SK-N-MC (cell line): Measurements from ENCODE around the gene RPS3.
A peak's percentile ranks its signal among the peaks of the same experiment; 100 is the strongest.

ENCODE experiments used
- DNase-seq: peaks from one replicate; pipeline ENCODE4 v3.0.0-alpha.2; 2011; ENCODE audit warnings: low read depth, low spot score
- H3K27ac ChIP-seq: fragments of 200-600 bp; sonication (generic); 2 replicates; pipeline ENCODE4 v1.5.1; 2016; ENCODE audit warnings: mixed run types
- H3K36me3 ChIP-seq: fragments of 200-600 bp; sonication (generic); 2 replicates; pipeline ENCODE4 v1.6.1; 2017; ENCODE audit warnings: antibody characterized with exemption, low read length, mixed read lengths; ENCODE audit not compliant: insufficient read depth
- H3K4me3 ChIP-seq: fragments of 200-600 bp; sonication (generic); 2 replicates; pipeline ENCODE4 v1.5.1; 2016
- H3K9ac ChIP-seq: fragments of 200-600 bp; sonication (generic); 2 replicates; pipeline ENCODE4 v1.8.0; 2017; ENCODE audit warnings: mixed run types, mixed read lengths; ENCODE audit not compliant: insufficient read length
- H3K9me3 ChIP-seq: fragments of 200-600 bp; sonication (generic); 2 replicates; pipeline ENCODE4 v1.6.1; 2017; ENCODE audit warnings: low read depth, mild to moderate bottlenecking, antibody characterized with exemption, low read length, moderate library complexity, mixed read lengths
- EZH2 ChIP-seq: fragments of 200-600 bp; sonication (generic); IDR thresholded peaks from one replicate; pipeline ENCODE4 v1.6.1; 2017; ENCODE audit warnings: antibody characterized with exemption
- FOXP2 ChIP-seq: optimal IDR thresholded peaks from 2 replicates; pipeline ENCODE3; 2011; ENCODE audit warnings: mild to moderate bottlenecking, moderate library complexity; ENCODE audit not compliant: insufficient read depth; ENCODE audit errors: extremely low read length, control extremely low read depth
- POLR2AphosphoS5 ChIP-seq: IDR thresholded peaks from 2 replicates; pipeline ENCODE4 v1.6.1; 2012; ENCODE audit warnings: mild to moderate bottlenecking, low read depth, low read length, borderline replicate concordance

RPS3 gene

GRCh38 chr11:75426720-75427086, 27.4 kb downstream of the RPS3 start:
- no peak overlapping the region for H3K9ac ChIP-seq
- TF ChIP-seq FOXP2 = no peak
- TF ChIP-seq POLR2AphosphoS5 = no peak
- TF ChIP-seq EZH2 = no peak
- no peaks in the 10 kb centered on the region for H3K9me3 ChIP-seq
- no peak overlapping the region for H3K27ac ChIP-seq
- DNase-seq = no peak
- H3K4me3 ChIP-seq = no peak overlapping the region
- H3K36me3 ChIP-seq = peaks cover 7% of the 10 kb centered on the region; the same call in 1 of the 2 replicates

GRCh38 chr11:75427181-75427580, 27.9 kb downstream of the RPS3 start:
- Histone ChIP-seq H3K27ac (no peak overlapping the region), H3K9me3 (no peaks in the 10 kb centered on the region), H3K36me3 (peaks cover 7% of the 10 kb centered on the region; the same call in 1 of the 2 replicates), H3K4me3 (no peak overlapping the region), H3K9ac (no peak overlapping the region)
- no peak for DNase-seq
- TF ChIP-seq EZH2 (no peak), POLR2AphosphoS5 (no peak), FOXP2 (no peak)

- peak; percentile 48 for DNase-seq
- no peaks in the 10 kb centered on the region for H3K9me3 ChIP-seq
- H3K27ac ChIP-seq = no peak overlapping the region
- peak overlapping the region; percentile 34 for H3K9ac ChIP-seq
- no peak for TF ChIP-seq EZH2
- TF ChIP-seq POLR2AphosphoS5 = peak; percentile 59; the same call in 1 of the 2 replicates
- no peaks in the 10 kb centered on the region; the same call in 1 of the 2 replicates for H3K36me3 ChIP-seq
- peak overlapping the region; percentile 73 for H3K4me3 ChIP-seq
Measured at GRCh38 chr11:75428281-75428724, 29.0 kb downstream of the RPS3 start.

GRCh38 chr11:75428989-75429640, 29.8 kb downstream of the RPS3 start:
- no peaks in the 10 kb centered on the region for H3K9me3 ChIP-seq
- H3K36me3 ChIP-seq = no peaks in the 10 kb centered on the region
- H3K9ac ChIP-seq = no peak overlapping the region
- peak overlapping the region; percentile 73 for H3K4me3 ChIP-seq
- no peak overlapping the region for H3K27ac ChIP-seq
- TF ChIP-seq EZH2 = no peak
- TF ChIP-seq FOXP2 = no peak
- TF ChIP-seq POLR2AphosphoS5 = no peak
- DNase-seq = no peak

- no peaks in the 10 kb centered on the region for H3K36me3 ChIP-seq
- TF ChIP-seq EZH2 (no peak), POLR2AphosphoS5 (no peak)
- H3K9me3 ChIP-seq = no peaks in the 10 kb centered on the region
- H3K9ac ChIP-seq = no peak overlapping the region
- no peak overlapping the region for H3K27ac ChIP-seq
- H3K4me3 ChIP-seq = peak overlapping the region; percentile 73
- DNase-seq = no peak
Measured at GRCh38 chr11:75429641-75429901, 30.3 kb downstream of the RPS3 start.

GRCh38 chr11:75429902-75430713, 30.8 kb downstream of the RPS3 start:
- Histone ChIP-seq H3K27ac (no peak overlapping the region), H3K9ac (peak overlapping the region; percentile 53), H3K4me3 (peak overlapping the region; percentile 79), H3K9me3 (no peaks in the 10 kb centered on the region), H3K36me3 (no peaks in the 10 kb centered on the region)
- DNase-seq = no peak
- no peak for TF ChIP-seq POLR2AphosphoS5
- TF ChIP-seq EZH2 = no peak
- no peak for TF ChIP-seq FOXP2

GRCh38 chr11:75430714-75431532, 31.6 kb downstream of the RPS3 start:
- no peak for DNase-seq

More at GRCh38 chr11:75430714-75431532, 31.6 kb downstream of the RPS3 start:
- Histone ChIP-seq H3K9me3 (no peaks in the 10 kb centered on the region), H3K27ac (no peak overlapping the region), H3K9ac (peak overlapping the region; percentile 53), H3K36me3 (no peaks in the 10 kb centered on the region), H3K4me3 (peak overlapping the region; percentile 79)
- no peak for TF ChIP-seq EZH2
- no peak for TF ChIP-seq POLR2AphosphoS5
- TF ChIP-seq FOXP2 = no peak
